AG10803 (cell line): ENCODE measurements around the gene NEGR1.

Experiments
- DNase-seq: peaks from one replicate; pipeline ENCODE4 v3.0.0; 2010; ENCODE audit warnings: low read depth
- H3K4me3 ChIP-seq: 2 replicates; pipeline ENCODE4 v1.5.1; 2011; ENCODE audit warnings: mild to moderate bottlenecking, low read length, control low read depth
- CTCF ChIP-seq: conservative IDR thresholded peaks from 2 replicates; pipeline ENCODE4 v1.5.1; 2011; ENCODE audit warnings: mild to moderate bottlenecking, low read length, control low read depth, inconsistent platforms

NEGR1 gene

DNA sequence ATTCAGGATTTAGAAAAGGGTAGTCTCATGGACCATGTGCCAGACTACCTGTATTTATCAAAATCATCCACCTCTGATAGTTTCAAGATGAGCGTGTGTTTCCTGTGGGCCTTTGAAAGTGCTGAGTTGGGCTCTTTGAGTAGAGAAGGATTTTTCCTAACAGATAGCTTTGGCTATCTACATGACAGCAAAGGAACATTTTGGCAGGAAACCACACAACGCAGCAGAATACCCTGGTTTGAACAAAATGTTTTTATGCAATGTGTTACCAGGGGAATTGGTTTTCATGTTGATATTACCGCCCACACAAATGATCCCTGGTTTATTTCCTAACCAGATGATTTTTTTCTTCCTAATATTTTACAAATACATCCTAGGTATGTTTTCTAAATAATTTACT, 431.4 kb downstream of the NEGR1 start:
- DNase-seq: peak; percentile 11
- H3K4me3 ChIP-seq: no peak overlapping the region
- TF ChIP-seq CTCF: no peak

DNA sequence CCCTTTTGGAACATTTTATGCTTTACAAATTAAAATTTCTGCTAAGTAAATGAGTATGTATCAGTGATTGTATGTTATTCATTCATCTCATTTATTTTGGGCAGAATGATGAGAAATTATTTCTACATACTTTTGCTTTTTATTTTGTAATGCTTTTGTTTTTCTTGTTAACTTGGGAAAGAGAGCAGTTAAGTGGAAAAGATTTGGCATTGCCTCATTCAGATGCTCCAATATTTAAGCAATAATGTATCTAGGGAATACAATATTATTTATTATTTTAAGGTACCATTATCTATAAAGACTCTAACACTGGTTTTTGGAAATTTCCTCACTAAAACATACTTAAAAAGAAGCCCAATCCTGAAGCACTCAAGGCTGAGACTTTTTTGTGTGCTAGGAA, 431.8 kb downstream of the NEGR1 start:
- no peak overlapping the region for H3K4me3 ChIP-seq
- TF ChIP-seq CTCF: no peak
- DNase-seq: no peak

DNA sequence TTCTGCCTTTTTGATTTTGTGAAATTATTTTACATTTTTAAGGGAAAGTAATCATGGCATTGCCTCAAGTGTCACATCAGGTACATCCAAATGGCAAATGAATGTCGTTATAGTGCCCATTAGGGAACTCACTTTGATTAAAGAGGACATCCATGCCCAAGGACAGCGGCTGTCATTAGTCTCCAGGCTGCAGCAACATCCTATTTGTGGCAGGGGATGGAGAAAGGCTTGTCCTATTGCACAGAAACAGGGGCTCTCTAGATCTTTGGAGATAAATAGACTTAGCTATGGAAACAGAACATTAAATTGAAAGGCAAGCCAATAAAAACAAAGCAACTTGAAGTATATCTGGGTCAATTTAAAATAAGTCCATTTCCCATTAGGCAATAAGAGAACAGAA, 439.3 kb downstream of the NEGR1 start:
- no peak for DNase-seq
- no peak for TF ChIP-seq CTCF
- H3K4me3 ChIP-seq: no peak overlapping the region

DNA sequence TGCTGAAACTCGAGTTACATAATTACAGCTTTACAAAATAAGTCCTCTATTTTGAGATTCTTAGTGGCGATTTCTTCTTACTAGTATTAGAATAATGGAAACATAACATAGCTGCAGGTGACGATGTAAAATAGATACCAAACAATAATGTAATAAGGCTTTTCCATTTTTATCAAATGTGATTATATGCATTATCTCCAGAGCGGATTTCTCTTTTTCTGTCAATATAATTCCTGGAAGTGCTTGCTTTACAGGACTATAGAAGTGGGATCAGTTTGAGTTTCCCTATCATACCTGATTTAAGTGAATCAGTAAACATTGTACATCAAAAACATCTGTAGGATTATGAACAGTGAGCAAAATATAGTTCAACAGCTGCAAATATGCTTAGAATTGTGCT, 442.5 kb downstream of the NEGR1 start:
- TF ChIP-seq CTCF: no peak
- H3K4me3 ChIP-seq: no peak overlapping the region
- DNase-seq: no peak

DNA sequence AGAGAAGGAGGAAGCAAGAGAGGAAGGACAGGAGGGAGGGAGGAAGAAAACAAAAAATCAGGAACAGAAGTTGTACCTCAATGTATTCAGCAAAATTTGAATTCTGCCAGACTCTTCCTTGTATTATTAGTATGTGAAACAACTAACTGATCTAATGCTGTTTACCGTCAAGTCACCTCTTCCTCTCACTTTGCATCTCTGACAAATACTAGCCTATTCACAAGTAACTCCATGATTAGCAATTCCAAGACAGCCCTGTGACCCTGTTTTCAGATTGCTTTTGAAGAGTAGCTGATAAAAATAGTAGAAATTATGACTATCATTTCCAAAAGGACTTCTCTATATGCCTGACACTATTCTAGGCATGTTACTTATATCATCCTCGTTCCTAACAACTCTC, 445.4 kb downstream of the NEGR1 start:
- DNase-seq: no peak
- H3K4me3 ChIP-seq: no peak overlapping the region
- no peak for TF ChIP-seq CTCF

DNA sequence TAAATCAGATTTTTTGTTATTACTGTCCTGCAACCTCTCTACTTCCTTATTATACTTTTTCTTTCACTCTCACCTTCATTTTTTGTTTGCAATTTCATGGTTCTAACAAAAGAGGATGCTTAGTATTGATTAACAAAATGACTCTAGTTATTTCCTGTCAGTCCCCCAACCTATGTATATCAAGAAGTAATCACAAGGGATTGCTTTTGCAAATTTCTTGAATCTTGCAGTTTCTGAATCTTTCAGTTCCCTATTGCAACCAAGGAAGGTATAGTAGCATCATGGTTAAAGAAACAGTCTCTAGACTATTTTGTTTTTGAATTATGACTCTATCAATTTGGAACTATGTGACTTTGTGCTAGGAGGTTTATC, 446.9 kb downstream of the NEGR1 start:
- no peak for TF ChIP-seq CTCF
- H3K4me3 ChIP-seq: no peak overlapping the region
- no peak for DNase-seq

DNA sequence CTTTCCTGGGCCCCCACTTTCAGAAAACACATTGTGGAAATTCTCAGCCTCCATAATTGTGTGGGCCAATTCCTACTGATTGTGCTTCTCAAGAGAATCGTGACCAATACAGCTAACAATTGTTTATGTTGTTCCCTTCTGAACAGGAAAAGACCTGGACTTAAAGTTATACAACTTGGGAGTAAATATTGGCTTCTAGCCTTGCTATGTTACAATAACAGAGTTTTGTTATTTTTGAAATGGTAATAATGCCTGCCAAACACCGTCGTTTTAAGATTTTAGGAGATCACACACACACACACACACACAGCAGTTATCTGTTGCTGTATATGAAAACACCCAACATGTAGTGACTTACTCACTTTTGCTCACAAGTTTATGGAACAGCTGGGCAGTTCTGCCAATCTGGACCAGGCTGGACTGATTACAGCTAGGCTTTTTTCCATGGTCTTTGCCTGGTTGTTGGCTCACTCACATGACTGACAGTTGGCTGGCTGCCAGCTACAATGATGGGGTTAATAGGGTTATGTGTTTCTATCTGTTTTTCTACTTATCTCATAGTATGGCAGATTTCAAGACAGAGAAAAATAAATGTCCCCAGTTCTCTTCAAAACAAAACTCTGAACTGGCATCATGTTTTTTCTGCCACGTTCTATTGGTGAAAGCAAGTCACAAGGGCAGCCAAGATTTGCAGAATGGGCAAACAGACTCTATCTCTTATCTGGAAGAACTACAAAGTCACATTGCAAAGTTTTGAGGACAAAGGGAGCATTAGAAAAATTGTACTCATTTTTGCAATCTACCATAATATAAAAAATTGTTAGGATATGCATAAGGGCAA, 447.5 kb downstream of the NEGR1 start:
- H3K4me3 ChIP-seq: no peak overlapping the region
- DNase-seq: no peak
- TF ChIP-seq CTCF: no peak
